HEK293 (cell line): Measurements from ENCODE around the gene WNT2.
A peak's percentile ranks its signal among the peaks of the same experiment; 100 is the strongest.

Experiments
- CTCF ChIA-PET: fragments of 350-600 bp; formaldehyde crosslinking; extraction: SDS; loops from one replicate; lab custom pipeline; 2021; ENCODE audit warnings: antibody characterized with exemption; lab: Yijun Ruan, JAX
- POLR2A ChIA-PET: fragments of 300-600 bp; formaldehyde crosslinking; extraction: SDS; loops from one replicate; lab custom pipeline; 2020; ENCODE audit warnings: antibody characterized with exemption, inconsistent platforms; lab: Yijun Ruan, JAX
- H3K27ac ChIP-seq: fragments of 200-500 bp; sonication (Bioruptor generic); 2 replicates; pipeline ENCODE4 v1.5.1; 2014; ENCODE audit warnings: low read depth, low read length, control low read depth, inconsistent platforms; ENCODE audit errors: extremely low read depth
- H3K36me3 ChIP-seq, 2 experiments: fragments of 200-500 bp in 1 of 2; sonication (Bioruptor generic) in 1 of 2; 1 replicate in 1 of 2; 2 replicates in 1 of 2; pipeline ENCODE4 v1.5.1; 2014 to 2017; ENCODE audit warnings: inconsistent platforms in 2 of 2, low read length in 2 of 2; ENCODE audit not compliant: control insufficient read depth in 2 of 2, insufficient read depth in 1 of 2
- H3K4me1 ChIP-seq: fragments of 200-500 bp; sonication (Bioruptor generic); 2 replicates; pipeline ENCODE4 v1.5.1; 2014; ENCODE audit warnings: mild to moderate bottlenecking, low read length, inconsistent platforms; ENCODE audit not compliant: control insufficient read depth, insufficient read depth
- H3K4me3 ChIP-seq: 2 replicates; pipeline ENCODE4 v1.5.1; 2011; ENCODE audit warnings: low read depth, mild to moderate bottlenecking, control low read depth, low read length, moderate library complexity
- H3K9me3 ChIP-seq: fragments of 200-500 bp; sonication (Bioruptor generic); 2 replicates; pipeline ENCODE4 v1.5.1; 2014; ENCODE audit warnings: low read depth, low read length, inconsistent platforms; ENCODE audit not compliant: control insufficient read depth, insufficient read depth
- FEZF1 ChIP-seq: fragments of 450-650 bp; formaldehyde crosslinking; IDR thresholded peaks from 2 replicates; pipeline ENCODE4 v1.5.1; 2016; ENCODE audit warnings: missing biosample characterization, missing genetic modification characterization
- IKZF3 ChIP-seq: fragments of 450-650 bp; IDR thresholded peaks from 2 replicates; pipeline ENCODE4 v1.5.0; 2018; ENCODE audit warnings: missing biosample characterization, mild to moderate bottlenecking, missing genetic modification characterization, moderate library complexity
- SCRT1 ChIP-seq: fragments of 450-650 bp; formaldehyde crosslinking; IDR thresholded peaks from 2 replicates; pipeline ENCODE4 v1.5.1; 2016; ENCODE audit warnings: missing biosample characterization, missing genetic modification characterization, borderline replicate concordance
- SCRT2 ChIP-seq: fragments of 450-650 bp; formaldehyde crosslinking; IDR thresholded peaks from 2 replicates; pipeline ENCODE4 v1.5.1; 2016; ENCODE audit warnings: missing biosample characterization, missing genetic modification characterization
- SP3 ChIP-seq: fragments of 450-650 bp; formaldehyde crosslinking; IDR thresholded peaks from 2 replicates; pipeline ENCODE4 v1.5.1; 2016; ENCODE audit warnings: missing biosample characterization, missing genetic modification characterization
- ZBTB20 ChIP-seq: fragments of 450-650 bp; formaldehyde crosslinking; IDR thresholded peaks from 2 replicates; pipeline ENCODE4 v1.5.1; 2016; ENCODE audit warnings: missing biosample characterization, missing genetic modification characterization
- ZFHX2 ChIP-seq: fragments of 450-650 bp; formaldehyde crosslinking; conservative IDR thresholded peaks from 2 replicates; pipeline ENCODE4 v1.5.1; 2016; ENCODE audit warnings: missing biosample characterization, missing genetic modification characterization
- ZFP69B ChIP-seq: fragments of 450-650 bp; formaldehyde crosslinking; IDR thresholded peaks from 2 replicates; pipeline ENCODE4 v1.5.1; 2016; ENCODE audit warnings: missing biosample characterization, missing genetic modification characterization
- ZNF155 ChIP-seq: fragments of 450-650 bp; formaldehyde crosslinking; IDR thresholded peaks from 2 replicates; pipeline ENCODE4 v1.5.1; 2016; ENCODE audit warnings: missing biosample characterization, missing genetic modification characterization
- ZNF248 ChIP-seq: fragments of 450-650 bp; formaldehyde crosslinking; IDR thresholded peaks from 2 replicates; pipeline ENCODE4 v1.5.1; 2017; ENCODE audit warnings: missing biosample characterization, missing genetic modification characterization
- ZNF274 ChIP-seq, 2 experiments: fragments of 200-500 bp in 1 of 2; fragments of 450-650 bp in 1 of 2; sonication (Bioruptor generic) in 1 of 2; formaldehyde crosslinking in 1 of 2; IDR thresholded peaks; 2 replicates each; pipeline versions ENCODE4 v1.5.1 to v1.6.1; 2014 to 2016; ENCODE audit warnings: borderline replicate concordance in 1 of 2, inconsistent platforms in 1 of 2, low read length in 1 of 2, missing biosample characterization in 1 of 2, missing genetic modification characterization in 1 of 2
- ZNF449 ChIP-seq: fragments of 450-650 bp; formaldehyde crosslinking; IDR thresholded peaks from 2 replicates; pipeline ENCODE4 v1.5.1; 2017; ENCODE audit warnings: missing biosample characterization, mild to moderate bottlenecking, missing genetic modification characterization, moderate library complexity
- ZNF555 ChIP-seq: fragments of 450-650 bp; formaldehyde crosslinking; conservative IDR thresholded peaks from 2 replicates; pipeline ENCODE4 v1.5.1; 2017; ENCODE audit warnings: missing biosample characterization, mild to moderate bottlenecking, missing genetic modification characterization, inconsistent platforms
- ZNF561 ChIP-seq: fragments of 450-650 bp; IDR thresholded peaks from 2 replicates; pipeline ENCODE4 v1.5.1; 2018; ENCODE audit warnings: missing biosample characterization, missing genetic modification characterization, borderline replicate concordance
- ZNF658 ChIP-seq: fragments of 450-650 bp; formaldehyde crosslinking; IDR thresholded peaks from 2 replicates; pipeline ENCODE4; 2016; ENCODE audit warnings: missing biosample characterization, missing genetic modification characterization
- ZNF664 ChIP-seq: fragments of 450-650 bp; formaldehyde crosslinking; IDR thresholded peaks from 2 replicates; pipeline ENCODE4 v1.5.1; 2016; ENCODE audit warnings: missing biosample characterization, missing genetic modification characterization
- ZNF843 ChIP-seq: fragments of 450-650 bp; formaldehyde crosslinking; IDR thresholded peaks from 2 replicates; pipeline ENCODE4 v1.5.1; 2016; ENCODE audit warnings: missing biosample characterization, missing genetic modification characterization
- TF ChIP-seq, protein P1 (sequence below): fragments of 450-650 bp; formaldehyde crosslinking; IDR thresholded peaks from 2 replicates; pipeline ENCODE4 v1.5.1; 2016; ENCODE audit warnings: missing biosample characterization, missing genetic modification characterization
- TF ChIP-seq, protein P2 (sequence below): fragments of 450-650 bp; formaldehyde crosslinking; IDR thresholded peaks from 2 replicates; pipeline ENCODE4 v1.5.1; 2016; ENCODE audit warnings: missing biosample characterization, missing genetic modification characterization, low read depth
- TF ChIP-seq, protein P3 (sequence below): fragments of 450-650 bp; formaldehyde crosslinking; IDR thresholded peaks from 2 replicates; pipeline ENCODE4 v1.5.1; 2017; ENCODE audit warnings: missing biosample characterization, missing genetic modification characterization
- TF ChIP-seq, protein P4 (sequence below): fragments of 450-650 bp; formaldehyde crosslinking; IDR thresholded peaks from 2 replicates; pipeline ENCODE4 v1.5.1; 2016; ENCODE audit warnings: missing biosample characterization, missing genetic modification characterization

WNT2 gene

DNA sequence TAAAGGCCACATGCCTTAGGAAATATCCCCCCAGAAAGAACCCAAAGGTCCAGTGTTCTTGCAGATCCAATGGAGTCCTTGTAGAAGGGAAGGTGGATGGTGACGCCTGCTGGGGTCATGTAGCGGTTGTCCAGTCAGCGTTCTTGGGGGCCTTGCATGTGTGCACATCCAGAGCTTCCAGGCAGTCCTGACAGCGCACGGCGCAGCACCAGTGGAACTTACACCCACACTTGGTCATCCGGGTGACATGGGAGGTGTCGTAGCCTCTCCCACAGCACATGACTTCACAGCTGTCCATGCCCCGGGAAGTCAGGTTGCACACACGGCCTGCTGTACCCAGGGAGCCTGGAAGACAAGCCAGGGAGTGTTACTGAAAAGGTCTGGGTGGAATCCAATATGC is 44.8 kb downstream of the WNT2 start (continued):
- TF ChIP-seq, protein P1, sequence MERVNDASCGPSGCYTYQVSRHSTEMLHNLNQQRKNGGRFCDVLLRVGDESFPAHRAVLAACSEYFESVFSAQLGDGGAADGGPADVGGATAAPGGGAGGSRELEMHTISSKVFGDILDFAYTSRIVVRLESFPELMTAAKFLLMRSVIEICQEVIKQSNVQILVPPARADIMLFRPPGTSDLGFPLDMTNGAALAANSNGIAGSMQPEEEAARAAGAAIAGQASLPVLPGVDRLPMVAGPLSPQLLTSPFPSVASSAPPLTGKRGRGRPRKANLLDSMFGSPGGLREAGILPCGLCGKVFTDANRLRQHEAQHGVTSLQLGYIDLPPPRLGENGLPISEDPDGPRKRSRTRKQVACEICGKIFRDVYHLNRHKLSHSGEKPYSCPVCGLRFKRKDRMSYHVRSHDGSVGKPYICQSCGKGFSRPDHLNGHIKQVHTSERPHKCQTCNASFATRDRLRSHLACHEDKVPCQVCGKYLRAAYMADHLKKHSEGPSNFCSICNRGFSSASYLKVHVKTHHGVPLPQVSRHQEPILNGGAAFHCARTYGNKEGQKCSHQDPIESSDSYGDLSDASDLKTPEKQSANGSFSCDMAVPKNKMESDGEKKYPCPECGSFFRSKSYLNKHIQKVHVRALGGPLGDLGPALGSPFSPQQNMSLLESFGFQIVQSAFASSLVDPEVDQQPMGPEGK (tag by site-specific recombination), result no peak

DNA sequence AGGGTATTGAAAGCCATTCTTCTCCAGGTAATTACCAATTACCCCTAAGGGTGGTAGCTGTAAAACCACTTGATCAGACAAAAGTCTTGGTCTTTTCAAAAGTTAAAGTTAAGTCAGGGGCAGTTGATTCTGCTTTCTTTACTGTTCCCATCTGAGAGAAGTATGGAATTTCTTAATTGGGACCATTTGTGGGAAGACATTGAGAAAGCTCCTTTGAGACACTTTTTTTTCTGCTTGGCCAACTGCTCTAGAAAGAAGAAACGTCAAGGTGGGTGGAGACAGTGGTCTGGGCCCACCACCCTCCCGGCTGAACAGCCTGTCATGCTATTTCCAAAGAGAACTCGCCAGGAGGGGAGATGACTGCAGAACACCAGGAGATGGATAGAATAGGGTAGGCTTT is 45.3 kb downstream of the WNT2 start:
- ChIA-PET CTCF (no interaction called here), POLR2A (no interaction called here)
- Histone ChIP-seq H3K27ac (no peak overlapping the region), H3K9me3 (no peaks in the 10 kb centered on the region), H3K4me1 (0 out of 2 replicates have a peak, but pooled peaks cover 9% of the 10 kb centered on the region), H3K36me3 (no peaks in the 10 kb centered on the region), H3K4me3 (no peak overlapping the region)
- TF ChIP-seq SP3 (tag by site-specific recombination), result no peak
- no peak for TF ChIP-seq ZFP69B (tag by site-specific recombination)
- TF ChIP-seq ZNF664 (tag by site-specific recombination), result no peak
- no peak for TF ChIP-seq ZNF155 (tag by site-specific recombination)

- ChIA-PET POLR2A (no interaction called here), CTCF (no interaction called here)
- no peaks in the 10 kb centered on the region for H3K9me3 ChIP-seq
- no peak overlapping the region for H3K4me3 ChIP-seq
- 0 out of 2 replicates have a peak, but pooled peaks cover 9% of the 10 kb centered on the region for H3K4me1 ChIP-seq
- TF ChIP-seq SCRT1 (tag by site-specific recombination), result no peak
- H3K36me3 ChIP-seq, result no peaks in the 10 kb centered on the region
- no peak overlapping the region for H3K27ac ChIP-seq
Observed at GRCh38 chr7:117274951-117275350, 47.9 kb downstream of the WNT2 start.

DNA sequence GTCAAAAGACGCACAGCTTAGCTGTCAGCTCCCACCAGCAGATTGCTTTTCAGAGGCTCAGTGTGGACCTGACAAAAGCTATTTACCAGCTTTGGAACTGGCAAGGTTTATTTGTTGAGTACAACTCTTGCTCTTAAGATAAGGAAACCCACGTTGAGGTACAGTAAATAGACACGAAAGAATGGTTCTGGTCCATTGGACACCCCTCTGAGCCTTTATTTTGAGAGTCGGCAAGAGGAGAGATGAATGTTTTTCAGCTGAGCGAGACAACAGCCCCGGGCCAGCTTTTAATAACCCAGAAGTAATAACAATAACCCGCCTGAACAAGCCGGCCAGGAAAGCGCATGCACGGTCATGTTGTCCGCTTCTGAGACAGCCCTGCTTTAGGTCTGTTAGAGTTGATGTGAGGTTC is 49.0 kb downstream of the WNT2 start:
- CTCF ChIA-PET, result interaction anchor here (0.5 to 1.9 kb wide), 2 partner anchors 11 to 129 kb away, joined by 3 to 7 read pairs; no protein-coding TSS in a partner anchor
- Histone ChIP-seq H3K9me3 (no peaks in the 10 kb centered on the region), H3K4me1 (0 out of 2 replicates have a peak, but pooled peaks cover 9% of the 10 kb centered on the region), H3K36me3 (no peaks in the 10 kb centered on the region), H3K4me3 (no peak overlapping the region), H3K27ac (peak overlapping the region; percentile 53)
- POLR2A ChIA-PET, result no interaction called here
- TF ChIP-seq ZNF561 (no peak), ZNF449 (tag by site-specific recombination) (no peak), ZNF658 (no peak), ZNF843 (tag by site-specific recombination) (no peak; the same call in 1 of the 2 replicates), ZNF248 (tag by site-specific recombination) (no peak), SCRT2 (tag by site-specific recombination) (no peak), ZNF274 (IDR thresholded peaks at IDR 0.05; ENCODE audit: low read length) (no peak), ZNF274 (tag by site-specific recombination; IDR thresholded peaks at IDR 0.05; ENCODE audit: borderline replicate concordance) (no peak), ZNF555 (no peak), ZBTB20 (tag by site-specific recombination) (no peak), IKZF3 (tag by site-specific recombination) (no peak; the same call in 1 of the 2 replicates), ZFHX2 (tag by site-specific recombination) (no peak), SP3 (tag by site-specific recombination) (no peak), FEZF1 (peak; percentile 94)
- TF ChIP-seq, protein P2, sequence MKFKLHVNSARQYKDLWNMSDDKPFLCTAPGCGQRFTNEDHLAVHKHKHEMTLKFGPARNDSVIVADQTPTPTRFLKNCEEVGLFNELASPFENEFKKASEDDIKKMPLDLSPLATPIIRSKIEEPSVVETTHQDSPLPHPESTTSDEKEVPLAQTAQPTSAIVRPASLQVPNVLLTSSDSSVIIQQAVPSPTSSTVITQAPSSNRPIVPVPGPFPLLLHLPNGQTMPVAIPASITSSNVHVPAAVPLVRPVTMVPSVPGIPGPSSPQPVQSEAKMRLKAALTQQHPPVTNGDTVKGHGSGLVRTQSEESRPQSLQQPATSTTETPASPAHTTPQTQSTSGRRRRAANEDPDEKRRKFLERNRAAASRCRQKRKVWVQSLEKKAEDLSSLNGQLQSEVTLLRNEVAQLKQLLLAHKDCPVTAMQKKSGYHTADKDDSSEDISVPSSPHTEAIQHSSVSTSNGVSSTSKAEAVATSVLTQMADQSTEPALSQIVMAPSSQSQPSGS (tag by site-specific recombination), result no peak
- TF ChIP-seq, protein P3, sequence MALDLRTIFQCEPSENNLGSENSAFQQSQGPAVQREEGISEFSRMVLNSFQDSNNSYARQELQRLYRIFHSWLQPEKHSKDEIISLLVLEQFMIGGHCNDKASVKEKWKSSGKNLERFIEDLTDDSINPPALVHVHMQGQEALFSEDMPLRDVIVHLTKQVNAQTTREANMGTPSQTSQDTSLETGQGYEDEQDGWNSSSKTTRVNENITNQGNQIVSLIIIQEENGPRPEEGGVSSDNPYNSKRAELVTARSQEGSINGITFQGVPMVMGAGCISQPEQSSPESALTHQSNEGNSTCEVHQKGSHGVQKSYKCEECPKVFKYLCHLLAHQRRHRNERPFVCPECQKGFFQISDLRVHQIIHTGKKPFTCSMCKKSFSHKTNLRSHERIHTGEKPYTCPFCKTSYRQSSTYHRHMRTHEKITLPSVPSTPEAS (tag by site-specific recombination), result no peak
- TF ChIP-seq, protein P4, sequence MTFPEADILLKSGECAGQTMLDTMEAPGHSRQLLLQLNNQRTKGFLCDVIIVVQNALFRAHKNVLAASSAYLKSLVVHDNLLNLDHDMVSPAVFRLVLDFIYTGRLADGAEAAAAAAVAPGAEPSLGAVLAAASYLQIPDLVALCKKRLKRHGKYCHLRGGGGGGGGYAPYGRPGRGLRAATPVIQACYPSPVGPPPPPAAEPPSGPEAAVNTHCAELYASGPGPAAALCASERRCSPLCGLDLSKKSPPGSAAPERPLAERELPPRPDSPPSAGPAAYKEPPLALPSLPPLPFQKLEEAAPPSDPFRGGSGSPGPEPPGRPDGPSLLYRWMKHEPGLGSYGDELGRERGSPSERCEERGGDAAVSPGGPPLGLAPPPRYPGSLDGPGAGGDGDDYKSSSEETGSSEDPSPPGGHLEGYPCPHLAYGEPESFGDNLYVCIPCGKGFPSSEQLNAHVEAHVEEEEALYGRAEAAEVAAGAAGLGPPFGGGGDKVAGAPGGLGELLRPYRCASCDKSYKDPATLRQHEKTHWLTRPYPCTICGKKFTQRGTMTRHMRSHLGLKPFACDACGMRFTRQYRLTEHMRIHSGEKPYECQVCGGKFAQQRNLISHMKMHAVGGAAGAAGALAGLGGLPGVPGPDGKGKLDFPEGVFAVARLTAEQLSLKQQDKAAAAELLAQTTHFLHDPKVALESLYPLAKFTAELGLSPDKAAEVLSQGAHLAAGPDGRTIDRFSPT (tag by site-specific recombination), result no peak
